GM12878 (cell line): ENCODE results near the gene RIC8B. TPM values are rescaled to one million over a fixed set of nuclear protein-coding genes. Genes with fewer than 3 reads are reported as not detected.

ENCODE experiments used
- CUX1 ChIP-seq: IDR thresholded peaks from 2 replicates; pipeline ENCODE4 v1.6.1; 2012; ENCODE audit warnings: improper control_type of control experiment, low read depth, low read length; ENCODE audit not compliant: insufficient replicate concordance
- IRF4 ChIP-seq: IDR thresholded peaks from 2 replicates; pipeline ENCODE4 v1.6.1; 2011; ENCODE audit warnings: low read depth, low read length
- PAX5 ChIP-seq: IDR thresholded peaks from 2 replicates; pipeline ENCODE4 v1.6.1; 2011; ENCODE audit warnings: low read depth, low read length, borderline replicate concordance
- SMC3 ChIP-seq: IDR thresholded peaks from 2 replicates; pipeline ENCODE4 v1.6.1; 2011; ENCODE audit warnings: low read length, improper control_type of control experiment, borderline replicate concordance
- SP1 ChIP-seq: IDR thresholded peaks from one replicate; pipeline ENCODE4 v1.6.1; 2011; ENCODE audit warnings: low read depth, low read length
- SREBF1 ChIP-seq: IDR thresholded peaks from 2 replicates; pipeline ENCODE4 v1.6.1; 2012; ENCODE audit warnings: mild to moderate bottlenecking, low read length
- STAT3 ChIP-seq: IDR thresholded peaks from 2 replicates; pipeline ENCODE4 v1.6.1; 2011; ENCODE audit warnings: low read depth, low read length, improper control_type of control experiment
- TAF1 ChIP-seq: IDR thresholded peaks from 2 replicates; pipeline ENCODE4 v1.6.1; 2011; ENCODE audit warnings: mild to moderate bottlenecking, low read depth, low read length, borderline replicate concordance
- ZNF622 ChIP-seq: fragments of 450-650 bp; IDR thresholded peaks from 2 replicates; pipeline ENCODE4 v1.6.1; 2017; ENCODE audit warnings: mild to moderate bottlenecking, inconsistent platforms
- polyA plus RNA-seq, 11 experiments: library from polyadenylated mRNA; depleted of rRNA in 4 of 11; unstranded in 6 of 11; stranded (reverse) in 5 of 11; fragments of >200 nt; fragmentation: Nextera tagmentation in 4 of 11; fragmentation: Illumina TruSeq in 1 of 11; extraction: Ambion mirVana in 4 of 11; extraction: Trizol in 1 of 11; gene quantifications; 1 replicate in 1 of 11; 2 replicates in 10 of 11; pipeline versions ENCODE4 v1.2.1 to v1.2.3, GENCODE V29; 2011 to 2016; ENCODE audit warnings: inconsistent platforms in 2 of 11, missing spikeins in 2 of 11, low read depth in 1 of 11
- total RNA-seq, 4 experiments: library from RNA; depleted of rRNA in 3 of 4; stranded (reverse); fragments of >200 nt in 3 of 4; fragmentation: Illumina TruSeq in 1 of 4; extraction: Trizol in 1 of 4; gene quantifications; 2 replicates each; pipeline versions ENCODE4 v1.2.1 to v1.2.3, GENCODE V29; 2013 to 2021
- TF ChIP-seq, protein P1 (sequence below): fragments of 450-650 bp; IDR thresholded peaks from 2 replicates; pipeline ENCODE4 v1.6.1; 2016; ENCODE audit warnings: mild to moderate bottlenecking

RIC8B gene
- total and polyA plus RNA-seq, 10 of the 15 experiments (the other 5 are each of a cell fraction or from before 2014, with no cell fraction given), result 2.3 to 10.8 (median 6.2) TPM

DNA sequence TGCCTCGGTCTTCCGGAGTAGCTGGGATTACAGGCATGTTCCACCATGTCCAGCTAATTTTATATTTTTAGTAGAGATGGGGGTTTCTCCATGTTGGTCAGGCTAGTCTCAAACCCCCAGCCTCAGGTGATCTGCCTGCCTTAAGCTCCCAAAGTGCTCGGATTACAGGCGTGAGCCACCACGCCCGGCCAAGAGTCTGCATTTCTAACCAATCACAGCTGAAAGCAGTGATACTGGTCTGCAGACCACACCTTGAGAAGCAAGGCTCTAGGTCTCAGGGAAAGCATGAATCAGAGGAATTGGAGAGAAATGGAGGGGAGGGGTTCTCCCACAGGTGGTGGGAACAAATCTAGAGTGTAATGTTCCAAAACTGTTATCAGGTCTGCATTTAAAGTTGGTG lies 126.1 kb downstream of the RIC8B start (continued):
- TF ChIP-seq CUX1, result no peak
- TF ChIP-seq IRF4, result no peak
- no peak for TF ChIP-seq SREBF1
- TF ChIP-seq ZNF622, result no peak
- no peak for TF ChIP-seq PAX5
- no peak for TF ChIP-seq STAT3
- TF ChIP-seq SMC3, result no peak
- TF ChIP-seq TAF1, result no peak
- TF ChIP-seq, protein P1, sequence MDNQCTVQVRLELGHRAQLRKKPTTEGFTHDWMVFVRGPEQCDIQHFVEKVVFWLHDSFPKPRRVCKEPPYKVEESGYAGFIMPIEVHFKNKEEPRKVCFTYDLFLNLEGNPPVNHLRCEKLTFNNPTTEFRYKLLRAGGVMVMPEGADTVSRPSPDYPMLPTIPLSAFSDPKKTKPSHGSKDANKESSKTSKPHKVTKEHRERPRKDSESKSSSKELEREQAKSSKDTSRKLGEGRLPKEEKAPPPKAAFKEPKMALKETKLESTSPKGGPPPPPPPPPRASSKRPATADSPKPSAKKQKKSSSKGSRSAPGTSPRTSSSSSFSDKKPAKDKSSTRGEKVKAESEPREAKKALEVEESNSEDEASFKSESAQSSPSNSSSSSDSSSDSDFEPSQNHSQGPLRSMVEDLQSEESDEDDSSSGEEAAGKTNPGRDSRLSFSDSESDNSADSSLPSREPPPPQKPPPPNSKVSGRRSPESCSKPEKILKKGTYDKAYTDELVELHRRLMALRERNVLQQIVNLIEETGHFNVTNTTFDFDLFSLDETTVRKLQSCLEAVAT, result no peak
- no peak for TF ChIP-seq SP1
